GM18498 (cell line): ENCODE measurements around the gene PRSS2.
A peak's percentile ranks its signal among the peaks of the same experiment; 100 is the strongest.

Source experiments
- ATAC-seq: cut with Tn5 transposase; IDR thresholded peaks from one replicate; pipeline ENCODE4 v1.9.1; 2021; ENCODE audit warnings: mild to moderate bottlenecking, moderate library complexity; ENCODE audit not compliant: unreplicated experiment

PRSS2 gene

GRCh38 chr7:142784716-142785115, 13.9 kb downstream of the PRSS2 start:
- no peak for ATAC-seq

- no peak for ATAC-seq
Measured at GRCh38 chr7:142785841-142786250, 15.1 kb downstream of the PRSS2 start.

GRCh38 chr7:142787034-142787768, 16.4 kb downstream of the PRSS2 start:
- no peak for ATAC-seq

GRCh38 chr7:142787783-142788182, 17.0 kb downstream of the PRSS2 start:
- ATAC-seq = no peak

GRCh38 chr7:142788303-142789289, 17.8 kb downstream of the PRSS2 start:
- no peak for ATAC-seq

GRCh38 chr7:142789441-142789840, 18.7 kb downstream of the PRSS2 start:
- ATAC-seq = no peak

GRCh38 chr7:142790056-142790455, 19.3 kb downstream of the PRSS2 start:
- no peak for ATAC-seq

- ATAC-seq = no peak
Measured at GRCh38 chr7:142790555-142790954, 19.8 kb downstream of the PRSS2 start.

GRCh38 chr7:142791502-142791901, 20.7 kb downstream of the PRSS2 start:
- ATAC-seq = no peak

GRCh38 chr7:142792129-142792528, 21.4 kb downstream of the PRSS2 start:
- no peak for ATAC-seq

- ATAC-seq = no peak
Measured at GRCh38 chr7:142792593-142792992, 21.8 kb downstream of the PRSS2 start.

- no peak for ATAC-seq
Measured at GRCh38 chr7:142793156-142793555, 22.4 kb downstream of the PRSS2 start.

GRCh38 chr7:142795339-142795863, 24.6 kb downstream of the PRSS2 start:
- no peak for ATAC-seq

GRCh38 chr7:142796001-142796500, 25.3 kb downstream of the PRSS2 start:
- ATAC-seq = no peak

- peak; percentile 57 for ATAC-seq
Measured at GRCh38 chr7:142796501-142797390, 26.0 kb downstream of the PRSS2 start.

GRCh38 chr7:142797391-142798377, 26.9 kb downstream of the PRSS2 start:
- peak; percentile 35 for ATAC-seq

GRCh38 chr7:142798451-142799436, 28.0 kb downstream of the PRSS2 start:
- no peak for ATAC-seq

GRCh38 chr7:142799437-142799835, 28.7 kb downstream of the PRSS2 start:
- ATAC-seq = no peak
